HG02610 (cell line): ENCODE results near the gene RGS18.
"Not testable (repeated sequence)": the region's sequence is repeated elsewhere in the genome, so short reads cannot be mapped to it uniquely, and the experiment has no call there.

Experiments used
- ATAC-seq: cut with Tn5 transposase; IDR thresholded peaks from one replicate; pipeline ENCODE4 v1.9.1; 2021; ENCODE audit warnings: mild to moderate bottlenecking, moderate library complexity; ENCODE audit not compliant: unreplicated experiment

Gene RGS18

GRCh38 chr1:192158181-192158580, at the start of gene RGS18:
Gene RGS18 (plus strand): TSS chr1:192158462. CDS start chr1:192158638, 176 bp downstream.
- ATAC-seq, result peak; percentile 91

GRCh38 chr1:192109576-192109975, 48.7 kb upstream of the RGS18 start:
- no peak for ATAC-seq

- no peak for ATAC-seq
These were observed 43.3 kb upstream of the RGS18 start for GRCh38 chr1:192115000-192115399.

GRCh38 chr1:192118881-192119405, 39.3 kb upstream of the RGS18 start:
- no peak for ATAC-seq

- ATAC-seq, result no peak
These were observed 38.6 kb upstream of the RGS18 start for GRCh38 chr1:192119701-192120100.

GRCh38 chr1:192122668-192123067, 35.6 kb upstream of the RGS18 start:
- no peak for ATAC-seq

GRCh38 chr1:192123212-192123611, 35.0 kb upstream of the RGS18 start:
- ATAC-seq, result no peak

GRCh38 chr1:192126030-192126619, 32.1 kb upstream of the RGS18 start:
- no peak for ATAC-seq

GRCh38 chr1:192130175-192130574, 28.1 kb upstream of the RGS18 start:
- no peak for ATAC-seq

GRCh38 chr1:192130865-192131264, 27.4 kb upstream of the RGS18 start:
- not testable (repeated sequence) for ATAC-seq

- no peak for ATAC-seq
These were observed 26.3 kb upstream of the RGS18 start for GRCh38 chr1:192131914-192132313.

- ATAC-seq, result no peak
These were observed 24.8 kb upstream of the RGS18 start for GRCh38 chr1:192133350-192133926.

- ATAC-seq, result no peak
These were observed 17.9 kb upstream of the RGS18 start for GRCh38 chr1:192140382-192140781.

GRCh38 chr1:192147221-192147620, 11.0 kb upstream of the RGS18 start:
- ATAC-seq, result no peak

- ATAC-seq, result no peak
These were observed 10.6 kb upstream of the RGS18 start for GRCh38 chr1:192147696-192148095.

- no peak for ATAC-seq
These were observed 7.1 kb upstream of the RGS18 start for GRCh38 chr1:192151176-192151575.

- ATAC-seq, result no peak
These were observed 5.0 kb upstream of the RGS18 start for GRCh38 chr1:192153276-192153675.

GRCh38 chr1:192157067-192157466, 1.2 kb upstream of the RGS18 start:
- no peak for ATAC-seq

- ATAC-seq, result no peak
These were observed 752 bp downstream of the RGS18 start for GRCh38 chr1:192159014-192159413.

GRCh38 chr1:192159781-192160180, 1.5 kb downstream of the RGS18 start:
- ATAC-seq, result no peak

GRCh38 chr1:192160196-192160595, 1.9 kb downstream of the RGS18 start:
- ATAC-seq, result no peak

- ATAC-seq, result no peak
These were observed 3.7 kb downstream of the RGS18 start for GRCh38 chr1:192161976-192162375.

GRCh38 chr1:192162376-192162775, 4.1 kb downstream of the RGS18 start:
- no peak for ATAC-seq
